ENCODE measurements around the gene CCDC87.

The CCDC87 gene

DNA sequence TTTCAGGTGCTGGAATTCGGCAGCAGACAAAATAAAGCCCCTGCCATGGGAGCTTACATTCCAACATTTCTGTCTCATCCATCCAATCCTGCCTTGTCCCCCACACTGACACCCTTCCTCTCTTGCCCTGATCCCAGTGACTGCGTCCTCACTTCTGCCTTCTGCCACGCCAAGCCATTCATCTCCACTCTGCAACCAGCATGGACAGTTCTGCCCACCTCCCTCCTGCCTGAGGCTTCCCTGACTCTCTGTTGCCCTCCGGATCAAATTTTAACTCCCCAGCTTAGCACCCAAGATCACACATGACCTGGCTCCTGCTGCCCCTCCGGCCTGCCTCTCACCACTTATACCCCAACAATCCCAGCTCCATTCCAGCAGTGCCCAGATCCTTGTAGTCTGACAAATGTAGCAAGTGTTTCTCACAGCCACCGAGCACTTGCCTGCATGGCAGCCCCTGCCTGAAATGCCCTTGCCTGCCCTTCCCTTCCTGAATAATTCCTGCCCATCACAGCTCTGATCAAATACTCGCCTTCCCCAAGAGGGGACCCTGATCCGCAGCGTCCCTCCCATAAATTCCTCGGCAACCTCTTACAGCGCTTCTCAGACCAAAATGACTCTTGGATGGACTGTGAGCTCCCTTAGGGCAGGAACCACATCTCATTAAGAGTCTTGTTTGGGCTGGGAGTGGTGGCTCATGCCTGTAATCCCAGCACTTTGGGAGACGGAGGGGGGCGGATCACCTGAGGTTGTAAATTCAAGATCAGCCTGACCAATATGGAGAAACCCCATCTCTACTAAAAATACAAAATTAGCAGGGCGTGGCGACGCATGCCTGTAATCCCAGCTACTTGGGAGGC lies 43.9 kb downstream of the CCDC87 start:
- Histone ChIP-seq H3K4me3 (ENCODE audit: low read depth in 1 of 2, low read length in 2 of 2) (no peak overlapping the region), H3K36me3 (ENCODE audit: insufficient read depth, low read length) (no peaks in the 10 kb centered on the region), H3K79me2 (ENCODE audit: insufficient read depth, low read length) (peaks cover 8% of the 10 kb centered on the region), H3K9me3 (ENCODE audit: insufficient read depth, low read length, severe bottlenecking) (no peaks in the 10 kb centered on the region), H3K4me1 (ENCODE audit: insufficient read depth, low read length) (peaks cover 22% of the 10 kb centered on the region), H3K27me3 (ENCODE audit: insufficient read depth, low read length, poor library complexity) (no peaks in the 10 kb centered on the region), H3K9ac (ENCODE audit: low read depth, low read length) (no peak overlapping the region), H4K20me1 (ENCODE audit: insufficient read depth, low read length) (no peaks in the 10 kb centered on the region), H2AFZ (ENCODE audit: low read depth, low read length) (no peak overlapping the region), H3K4me2 (ENCODE audit: insufficient read depth, low read length) (no peak overlapping the region), H3K27ac (ENCODE audit: low read length) (no peak overlapping the region)
- DNase-seq (no peak), ATAC-seq (ENCODE audit: insufficient read depth, low read depth) (no peak)
- TF ChIP-seq, protein P1, sequence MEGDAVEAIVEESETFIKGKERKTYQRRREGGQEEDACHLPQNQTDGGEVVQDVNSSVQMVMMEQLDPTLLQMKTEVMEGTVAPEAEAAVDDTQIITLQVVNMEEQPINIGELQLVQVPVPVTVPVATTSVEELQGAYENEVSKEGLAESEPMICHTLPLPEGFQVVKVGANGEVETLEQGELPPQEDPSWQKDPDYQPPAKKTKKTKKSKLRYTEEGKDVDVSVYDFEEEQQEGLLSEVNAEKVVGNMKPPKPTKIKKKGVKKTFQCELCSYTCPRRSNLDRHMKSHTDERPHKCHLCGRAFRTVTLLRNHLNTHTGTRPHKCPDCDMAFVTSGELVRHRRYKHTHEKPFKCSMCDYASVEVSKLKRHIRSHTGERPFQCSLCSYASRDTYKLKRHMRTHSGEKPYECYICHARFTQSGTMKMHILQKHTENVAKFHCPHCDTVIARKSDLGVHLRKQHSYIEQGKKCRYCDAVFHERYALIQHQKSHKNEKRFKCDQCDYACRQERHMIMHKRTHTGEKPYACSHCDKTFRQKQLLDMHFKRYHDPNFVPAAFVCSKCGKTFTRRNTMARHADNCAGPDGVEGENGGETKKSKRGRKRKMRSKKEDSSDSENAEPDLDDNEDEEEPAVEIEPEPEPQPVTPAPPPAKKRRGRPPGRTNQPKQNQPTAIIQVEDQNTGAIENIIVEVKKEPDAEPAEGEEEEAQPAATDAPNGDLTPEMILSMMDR (IDR thresholded peaks at IDR 0.05; ENCODE audit: borderline replicate concordance, extremely low read depth, low read length, poor library complexity, severe bottlenecking) = no peak
- TF ChIP-seq EZH2 (IDR thresholded peaks at IDR 0.05; ENCODE audit: borderline replicate concordance, low read depth, low read length, severe bottlenecking) = no peak

GRCh38 chr11:66548041-66548440 lies 44.8 kb downstream of the CCDC87 start:
- peaks cover 4% of the 10 kb centered on the region; the same call in 1 of the 2 replicates for H3K36me3 ChIP-seq (ENCODE audit: insufficient read depth, low read length)
- no peak overlapping the region for H3K4me2 ChIP-seq (ENCODE audit: insufficient read depth, low read length)
- no peak overlapping the region for H2AFZ ChIP-seq (ENCODE audit: low read depth, low read length)
- H3K4me3 ChIP-seq (ENCODE audit: low read depth in 1 of 2, low read length in 2 of 2) = no peak overlapping the region
- TF ChIP-seq, protein P1 (IDR thresholded peaks at IDR 0.05; ENCODE audit: borderline replicate concordance, extremely low read depth, low read length, poor library complexity, severe bottlenecking) = no peak
- peaks cover 32% of the 10 kb centered on the region for H3K4me1 ChIP-seq (ENCODE audit: insufficient read depth, low read length)
- no peak overlapping the region for H3K27ac ChIP-seq (ENCODE audit: low read length)
- ATAC-seq (ENCODE audit: insufficient read depth, low read depth) (no peak), DNase-seq (no peak)
- H3K79me2 ChIP-seq (ENCODE audit: insufficient read depth, low read length) = peaks cover 8% of the 10 kb centered on the region
- H3K9ac ChIP-seq (ENCODE audit: low read depth, low read length) = no peak overlapping the region
- no peaks in the 10 kb centered on the region for H3K27me3 ChIP-seq (ENCODE audit: insufficient read depth, low read length, poor library complexity)
- no peaks in the 10 kb centered on the region for H3K9me3 ChIP-seq (ENCODE audit: insufficient read depth, low read length, severe bottlenecking)
- no peaks in the 10 kb centered on the region for H4K20me1 ChIP-seq (ENCODE audit: insufficient read depth, low read length)

DNA sequence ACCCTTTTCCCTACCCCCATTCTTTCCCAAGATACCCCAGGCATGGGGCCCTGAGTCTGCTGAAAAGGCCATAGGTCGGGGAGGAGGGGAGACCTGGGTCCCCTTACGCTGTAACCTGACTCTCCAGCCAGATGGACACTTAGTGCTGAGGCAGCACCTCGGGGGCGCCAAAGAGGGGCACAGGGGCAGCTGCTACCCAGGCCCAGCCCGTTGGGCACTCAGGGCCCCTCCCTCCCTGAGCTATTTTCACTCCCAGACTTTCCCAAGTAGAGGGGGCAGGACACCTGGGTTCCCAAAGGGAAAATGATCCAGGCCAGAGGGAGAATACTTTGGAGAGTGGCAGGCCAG lies 45.2 kb downstream of the CCDC87 start:
- Histone ChIP-seq H3K36me3 (ENCODE audit: insufficient read depth, low read length) (peaks cover 7% of the 10 kb centered on the region), H3K4me2 (ENCODE audit: insufficient read depth, low read length) (no peak overlapping the region), H3K79me2 (ENCODE audit: insufficient read depth, low read length) (peaks cover 8% of the 10 kb centered on the region), H3K27me3 (ENCODE audit: insufficient read depth, low read length, poor library complexity) (no peaks in the 10 kb centered on the region), H3K27ac (ENCODE audit: low read length) (no peak overlapping the region), H3K9me3 (ENCODE audit: insufficient read depth, low read length, severe bottlenecking) (no peaks in the 10 kb centered on the region), H3K4me1 (ENCODE audit: insufficient read depth, low read length) (peaks cover 32% of the 10 kb centered on the region), H3K9ac (ENCODE audit: low read depth, low read length) (no peak overlapping the region), H4K20me1 (ENCODE audit: insufficient read depth, low read length) (no peaks in the 10 kb centered on the region), H2AFZ (ENCODE audit: low read depth, low read length) (no peak overlapping the region), H3K4me3 (ENCODE audit: low read depth in 1 of 2, low read length in 2 of 2) (no peak overlapping the region)
- DNase-seq (no peak), ATAC-seq (ENCODE audit: insufficient read depth, low read depth) (no peak)
- TF ChIP-seq, protein P1 (IDR thresholded peaks at IDR 0.05; ENCODE audit: borderline replicate concordance, extremely low read depth, low read length, poor library complexity, severe bottlenecking) = no peak
- TF ChIP-seq EZH2 (IDR thresholded peaks at IDR 0.05; ENCODE audit: borderline replicate concordance, low read depth, low read length, severe bottlenecking) = no peak

All from DND-41 (cell line).